GM21717 (cell line): ENCODE measurements around the gene KIF15.
A peak's percentile ranks its signal among the peaks of the same experiment; 100 is the strongest.
"Not testable (repeated sequence)": the region's sequence is repeated elsewhere in the genome, so short reads cannot be mapped to it uniquely, and the experiment has no call there.

Experiments
- ATAC-seq: cut with Tn5 transposase; IDR thresholded peaks from one replicate; pipeline ENCODE4 v1.9.1; 2021; ENCODE audit warnings: mild to moderate bottlenecking, moderate library complexity; ENCODE audit not compliant: unreplicated experiment

Gene KIF15

GRCh38 chr3:44825264-44825925 is 63.8 kb downstream of the KIF15 start:
- ATAC-seq = no peak

- no peak for ATAC-seq
Measured at GRCh38 chr3:44827196-44827595, 65.6 kb downstream of the KIF15 start.

- no peak for ATAC-seq
Measured at GRCh38 chr3:44831232-44831631, 69.6 kb downstream of the KIF15 start.

GRCh38 chr3:44832032-44832431 is 70.4 kb downstream of the KIF15 start:
- no peak for ATAC-seq

GRCh38 chr3:44832965-44833364 is 71.4 kb downstream of the KIF15 start:
- no peak for ATAC-seq

GRCh38 chr3:44833394-44833793 is 71.8 kb downstream of the KIF15 start:
- no peak for ATAC-seq

GRCh38 chr3:44835684-44836083 is 74.1 kb downstream of the KIF15 start:
- ATAC-seq = no peak

- ATAC-seq = no peak
Measured at GRCh38 chr3:44842376-44842775, 80.8 kb downstream of the KIF15 start.

- no peak for ATAC-seq
Measured at GRCh38 chr3:44845528-44846520, 84.2 kb downstream of the KIF15 start.

- ATAC-seq = no peak
Measured at GRCh38 chr3:44848634-44849033, 87.0 kb downstream of the KIF15 start.

- ATAC-seq = not testable (repeated sequence)
Measured at GRCh38 chr3:44856663-44857062, 95.1 kb downstream of the KIF15 start.

- ATAC-seq = no peak
Measured at GRCh38 chr3:44860117-44860516, 98.5 kb downstream of the KIF15 start.

- peak; percentile 94 for ATAC-seq
Measured at GRCh38 chr3:44861412-44862225, 100.0 kb downstream of the KIF15 start, which contains the start of gene TMEM42. Gene TMEM42, plus strand, starts transcription at chr3:44861912. Its CDS starts 13 bp downstream, at chr3:44861925.

GRCh38 chr3:44862226-44862637 is 100.6 kb downstream of the KIF15 start:
- ATAC-seq = peak; percentile 25

- no peak for ATAC-seq
Measured at GRCh38 chr3:44865272-44866035, 103.9 kb downstream of the KIF15 start.

- no peak for ATAC-seq
Measured at GRCh38 chr3:44867421-44868111, 106.0 kb downstream of the KIF15 start.

GRCh38 chr3:44870375-44871061 is 108.9 kb downstream of the KIF15 start:
- no peak for ATAC-seq

GRCh38 chr3:44874308-44874707 is 112.7 kb downstream of the KIF15 start, which contains the start of gene TGM4:
Gene TGM4, plus strand, starts transcription at chr3:44874608. Its CDS starts 71 bp downstream, at chr3:44874679.
- no peak for ATAC-seq

GRCh38 chr3:44875596-44875995 is 114.0 kb downstream of the KIF15 start:
- no peak for ATAC-seq
